Body of pancreas (tissue), 4 donors: ENCODE measurements around the gene ARAP1.

ENCODE experiments used
- CTCF ChIP-seq, 7 experiments: fragments of 450-650 bp in 4 of 7; fragments of 200-600 bp in 3 of 7; sonication (generic) in 3 of 7; IDR thresholded peaks; one replicate each; pipeline ENCODE4 v1.5.1; 2016 to 2019; ENCODE audit warnings: antibody characterized with exemption in 7 of 7
- POLR2A ChIP-seq, 3 donors: fragments of 450-650 bp; IDR thresholded peaks; one replicate each; pipeline ENCODE4 v1.6.1; 2016; ENCODE audit warnings: antibody characterized with exemption in 3 of 3, mild to moderate bottlenecking in 2 of 3

DNA sequence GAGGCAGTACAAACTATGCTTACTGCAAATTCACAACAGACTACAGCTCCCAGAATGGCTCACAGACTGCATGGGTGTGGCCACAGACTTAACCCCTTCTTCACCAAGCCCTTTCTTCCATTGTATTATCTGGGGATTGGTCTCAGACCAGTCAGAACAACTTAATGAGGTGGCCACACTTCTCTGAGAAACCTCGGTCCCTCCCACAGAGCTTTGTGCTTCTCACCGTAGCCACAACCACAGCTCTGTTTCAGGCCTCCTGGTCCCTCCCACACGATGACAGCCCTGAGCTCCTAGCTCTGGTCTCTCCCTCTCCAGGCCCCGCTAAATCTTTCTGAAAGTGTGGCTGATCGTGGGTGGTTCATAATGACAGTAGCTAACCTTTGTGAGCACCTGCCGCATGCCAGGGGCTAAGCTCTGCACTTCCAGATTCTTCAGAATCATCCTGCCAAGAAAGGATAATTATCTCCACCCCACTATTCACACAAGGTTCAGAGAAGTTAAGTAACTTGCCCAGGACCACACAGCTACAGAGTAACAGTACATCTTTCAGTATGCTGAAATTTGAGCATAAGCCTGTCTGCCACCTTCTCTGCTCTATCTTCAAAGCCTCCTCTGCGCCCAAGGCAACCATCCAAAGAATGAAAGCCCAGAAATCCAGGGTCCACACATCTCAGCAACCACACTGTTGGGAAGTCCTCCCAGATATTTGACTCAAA, 83.4 kb downstream of the ARAP1 start:
- TF ChIP-seq POLR2A (IDR thresholded peaks at IDR 0.05) (no peak), CTCF (IDR thresholded peaks at IDR 0.05) (no peak)
